Mesenchymal stem cell (in vitro differentiated cells and primary cell): ENCODE results near the gene SHISA7.
A peak's percentile ranks its signal among the peaks of the same experiment; 100 is the strongest.
"Not testable (repeated sequence)": the region's sequence is repeated elsewhere in the genome, so short reads cannot be mapped to it uniquely, and the experiment has no call there.

Experiments used
- DNase-seq: peaks from one replicate; pipeline ENCODE4 v3.0.0-alpha.2; 2013
- H2AFZ ChIP-seq: one replicate; pipeline ENCODE4 v1.6.1; 2013; ENCODE audit warnings: low read depth, mild to moderate bottlenecking, control low read depth, inconsistent platforms, low read length, moderate library complexity
- H2AK5ac ChIP-seq: 2 replicates; pipeline ENCODE4 v1.6.1; 2013; ENCODE audit warnings: low read length, moderate library complexity, mild to moderate bottlenecking, inconsistent platforms; ENCODE audit not compliant: severe bottlenecking
- H2BK120ac ChIP-seq: one replicate; pipeline ENCODE4 v1.6.1; 2013; ENCODE audit warnings: low read depth, mild to moderate bottlenecking, inconsistent platforms, low read length, moderate library complexity
- H2BK12ac ChIP-seq, 2 experiments: one replicate each; pipeline ENCODE4 v1.6.1; 2013; ENCODE audit warnings: inconsistent platforms in 2 of 2, low read length in 2 of 2, mild to moderate bottlenecking in 2 of 2, moderate library complexity in 2 of 2, control low read depth in 1 of 2
- H2BK15ac ChIP-seq: one replicate; pipeline ENCODE4 v1.6.1; 2013; ENCODE audit warnings: mild to moderate bottlenecking, low read depth, inconsistent platforms; ENCODE audit not compliant: poor library complexity, severe bottlenecking
- H2BK5ac ChIP-seq: 2 replicates; pipeline ENCODE4 v1.6.1; 2013; ENCODE audit warnings: low read depth, mild to moderate bottlenecking, low read length, control low read depth, inconsistent platforms; ENCODE audit not compliant: poor library complexity, severe bottlenecking
- H3K14ac ChIP-seq, 2 experiments: one replicate each; pipeline ENCODE4 v1.6.1; 2013; ENCODE audit warnings: inconsistent platforms in 2 of 2, low read length in 2 of 2, control low read depth in 1 of 2, mild to moderate bottlenecking in 1 of 2, moderate library complexity in 1 of 2
- H3K18ac ChIP-seq, 2 experiments: one replicate each; pipeline ENCODE4 v1.6.1; 2013; ENCODE audit warnings: inconsistent platforms in 2 of 2, low read length in 2 of 2, control low read depth in 1 of 2, low read depth in 1 of 2, mild to moderate bottlenecking in 1 of 2
- H3K23ac ChIP-seq, 2 experiments: one replicate each; pipeline ENCODE4 v1.6.1; 2013; ENCODE audit warnings: inconsistent platforms in 2 of 2, low read length in 2 of 2, mild to moderate bottlenecking in 2 of 2, moderate library complexity in 2 of 2, control low read depth in 1 of 2
- H3K27ac ChIP-seq: 2 replicates; pipeline ENCODE4 v1.5.1; 2013; ENCODE audit warnings: mild to moderate bottlenecking, moderate library complexity, low read length, control low read depth, inconsistent platforms; ENCODE audit not compliant: poor library complexity, severe bottlenecking
- H3K27me3 ChIP-seq, 2 experiments: 2 replicates each; pipeline versions ENCODE4 v1.6.1 to v1.7.0; 2013; ENCODE audit warnings: low read length in 2 of 2, mild to moderate bottlenecking in 2 of 2, moderate library complexity in 2 of 2, control low read depth in 1 of 2, inconsistent platforms in 1 of 2; ENCODE audit not compliant: control insufficient read depth in 1 of 2, insufficient read depth in 1 of 2
- H3K36me3 ChIP-seq, 2 experiments: 2 replicates each; pipeline versions ENCODE4 v1.6.1 to v1.7.0; 2013; ENCODE audit warnings: low read length in 2 of 2, control low read depth in 1 of 2, inconsistent platforms in 1 of 2, low read depth in 1 of 2, mild to moderate bottlenecking in 1 of 2; ENCODE audit not compliant: insufficient read depth in 2 of 2, control insufficient read depth in 1 of 2
- H3K4ac ChIP-seq, 2 experiments: one replicate each; pipeline ENCODE4 v1.6.1; 2013; ENCODE audit warnings: inconsistent platforms in 2 of 2, low read length in 2 of 2, mild to moderate bottlenecking in 2 of 2, moderate library complexity in 2 of 2, control low read depth in 1 of 2, low read depth in 1 of 2
- H3K4me1 ChIP-seq: 2 replicates; pipeline ENCODE4 v1.6.1; 2013; ENCODE audit warnings: low read depth, low read length, control low read depth; ENCODE audit not compliant: control insufficient read depth, insufficient read depth
- H3K4me2 ChIP-seq: 2 replicates; pipeline ENCODE4 v1.6.1; 2013; ENCODE audit warnings: low read length, mild to moderate bottlenecking, inconsistent platforms; ENCODE audit not compliant: poor library complexity, severe bottlenecking
- H3K4me3 ChIP-seq, 2 experiments: 2 replicates each; pipeline versions ENCODE4 v1.5.1 to v1.7.0; 2013; ENCODE audit warnings: low read length in 2 of 2, mild to moderate bottlenecking in 2 of 2, control low read depth in 1 of 2, low read depth in 1 of 2; ENCODE audit not compliant: insufficient read depth in 1 of 2
- H3K79me1 ChIP-seq: replicated peaks from 2 replicates; pipeline ENCODE4 v1.6.1; 2013; ENCODE audit warnings: mild to moderate bottlenecking, control low read depth, low read length, inconsistent platforms; ENCODE audit not compliant: poor library complexity, severe bottlenecking
- H3K9ac ChIP-seq: 2 replicates; pipeline ENCODE4 v1.7.0; 2013; ENCODE audit warnings: mild to moderate bottlenecking, low read length, moderate library complexity
- H3K9me3 ChIP-seq: 2 replicates; pipeline ENCODE4 v1.7.0; 2013; ENCODE audit warnings: mild to moderate bottlenecking, low read length; ENCODE audit not compliant: control insufficient read depth
- H4K8ac ChIP-seq: one replicate; pipeline ENCODE4 v1.6.1; 2013; ENCODE audit warnings: inconsistent platforms, mild to moderate bottlenecking, low read length, moderate library complexity
- H4K91ac ChIP-seq: one replicate; pipeline ENCODE4 v1.6.1; 2013; ENCODE audit warnings: mild to moderate bottlenecking, low read length, inconsistent platforms
- WGBS: methylation state at CpG from one replicate; pipeline ENCODE4 v1.1.7; 2013; ENCODE audit warnings: mixed read lengths; 5-methylcytosine and 5-hydroxymethylcytosine counted together

SHISA7 gene

DNA sequence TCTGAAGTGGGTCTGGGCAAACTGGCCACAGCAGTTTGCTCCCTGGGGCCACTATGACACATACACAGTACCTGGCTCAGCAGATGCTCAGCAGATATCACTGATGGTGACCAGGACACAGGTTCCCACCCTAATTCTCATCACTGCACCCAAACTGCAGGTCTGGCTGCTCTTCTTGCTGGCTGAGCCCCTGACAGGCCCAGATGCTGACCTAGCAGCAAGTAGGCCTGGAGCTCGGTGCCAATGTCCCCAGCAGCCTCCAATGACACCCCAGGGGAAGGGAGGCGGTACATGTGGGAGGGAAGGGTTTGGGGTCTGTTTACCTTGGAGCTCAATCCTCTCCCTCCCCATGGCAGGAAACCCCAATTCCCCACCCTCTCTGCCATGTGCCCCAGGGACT lies 40.6 kb downstream of the SHISA7 start:
- Histone ChIP-seq H3K4me1 (peaks cover 17% of the 10 kb centered on the region), H3K18ac (no peak overlapping the region), H4K8ac (no peak overlapping the region), H2BK120ac (no peak overlapping the region), H2AFZ (no peak overlapping the region), H2AK5ac (no peak overlapping the region), H3K4ac (no peak overlapping the region), H3K79me1 (peaks cover 9% of the 10 kb centered on the region), H3K14ac (no peak overlapping the region), H4K91ac (no peak overlapping the region), H2BK15ac (no peak overlapping the region), H3K36me3 (peaks cover 50 to 61% of the 10 kb centered on the region in 2 experiments), H3K9ac (no peak overlapping the region), H3K23ac (no peak overlapping the region), H3K4me3 (no peak overlapping the region), H3K4me2 (no peak overlapping the region), H3K27ac (no peak overlapping the region), H3K9me3 (no peaks in the 10 kb centered on the region), H2BK12ac (no peak overlapping the region), H2BK5ac (no peak overlapping the region), H3K27me3 (no peaks in the 10 kb centered on the region)
- 100% methylated on average over 1 of the region's 2 CpGs for WGBS
- no peak for DNase-seq

DNA sequence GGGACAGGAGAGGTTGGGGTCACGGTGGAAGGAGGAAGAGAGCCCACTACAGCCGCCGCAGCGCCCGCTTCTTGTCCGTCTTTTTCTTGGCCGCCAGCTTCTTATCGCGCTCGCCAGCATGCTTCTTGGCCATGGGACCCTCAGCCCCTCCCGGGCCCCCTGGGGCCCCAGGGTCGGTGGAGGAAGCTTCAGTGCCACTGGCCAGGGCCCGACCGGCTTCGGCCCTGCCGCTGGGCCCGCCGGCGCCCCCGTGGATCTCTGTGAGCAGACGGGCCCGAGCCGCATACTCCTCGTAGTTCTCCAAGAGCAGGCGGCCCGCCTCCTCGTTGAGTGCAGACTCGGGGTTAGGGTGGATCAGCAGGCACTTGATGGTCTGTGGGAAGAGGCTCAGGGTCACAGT lies 41.7 kb downstream of the SHISA7 start:
- not testable (repeated sequence) for H3K9ac ChIP-seq, H3K79me1 ChIP-seq, H2BK5ac ChIP-seq, H3K27ac ChIP-seq, H3K4me3 ChIP-seq, H3K18ac ChIP-seq, H3K4ac ChIP-seq, H2AFZ ChIP-seq, DNase-seq, H4K8ac ChIP-seq, H2BK12ac ChIP-seq, H3K9me3 ChIP-seq, H4K91ac ChIP-seq, H2BK120ac ChIP-seq, H3K14ac ChIP-seq, H3K4me2 ChIP-seq, H2BK15ac ChIP-seq, H3K23ac ChIP-seq, H2AK5ac ChIP-seq, H3K27me3 ChIP-seq
- H3K36me3 ChIP-seq = peaks cover 50 to 58% of the 10 kb centered on the region in 2 experiments
- H3K4me1 ChIP-seq = peaks cover 12% of the 10 kb centered on the region
- WGBS = 89% methylated on average over 9 of the region's 28 CpGs

GRCh38 chr19:55400281-55401087 lies 42.6 kb downstream of the SHISA7 start:
- Histone ChIP-seq H3K27me3 (no peaks in the 10 kb centered on the region), H2BK5ac (no peak overlapping the region), H3K4me2 (no peak overlapping the region), H3K4me3 (no peak overlapping the region), H2BK15ac (no peak overlapping the region), H3K9ac (no peak overlapping the region), H3K36me3 (peaks cover 42 to 49% of the 10 kb centered on the region in 2 experiments), H2AFZ (no peak overlapping the region), H2BK120ac (no peak overlapping the region), H2AK5ac (no peak overlapping the region), H3K9me3 (no peaks in the 10 kb centered on the region), H3K4me1 (peaks cover 4% of the 10 kb centered on the region), H4K8ac (no peak overlapping the region), H3K27ac (no peak overlapping the region), H3K4ac (no peak overlapping the region), H3K14ac (no peak overlapping the region), H3K23ac (no peak overlapping the region), H4K91ac (peak overlapping the region; percentile 46), H3K18ac (no peak overlapping the region), H2BK12ac (no peak overlapping the region), H3K79me1 (peaks cover 9% of the 10 kb centered on the region)
- WGBS = 92% methylated on average over 12 of the region's 14 CpGs
- DNase-seq = no peak

- Histone ChIP-seq H3K4me3 (no peak overlapping the region), H3K9me3 (no peaks in the 10 kb centered on the region), H3K4me2 (no peak overlapping the region), H3K23ac (no peak overlapping the region), H3K36me3 (peaks cover 27 to 34% of the 10 kb centered on the region in 2 experiments), H3K79me1 (peaks cover 9% of the 10 kb centered on the region), H3K4ac (no peak overlapping the region), H3K18ac (no peak overlapping the region), H3K4me1 (peaks cover 3% of the 10 kb centered on the region), H2BK120ac (no peak overlapping the region), H3K9ac (no peak overlapping the region), H2BK12ac (no peak overlapping the region), H4K8ac (no peak overlapping the region), H3K27me3 (no peaks in the 10 kb centered on the region), H3K14ac (no peak overlapping the region), H2AK5ac (no peak overlapping the region), H4K91ac (no peak overlapping the region), H2BK5ac (no peak overlapping the region), H2BK15ac (no peak overlapping the region), H3K27ac (no peak overlapping the region), H2AFZ (no peak overlapping the region)
- DNase-seq = no peak
- 90% methylated on average over 12 of the region's 12 CpGs for WGBS
Measured at GRCh38 chr19:55398200-55398925, 44.7 kb downstream of the SHISA7 start.
